ENCODE data around the gene REPS2. TPM values are rescaled to one million over a fixed set of nuclear protein-coding genes. Genes with fewer than 3 reads are reported as not detected.

Gene REPS2
- total RNA-seq, 1 experiment from 2014 or later: 4.5 TPM

- H3K4me1 ChIP-seq (ENCODE audit: control insufficient read depth, insufficient read depth, low read length): no peaks in the 10 kb centered on the region
- H3K4me3 ChIP-seq (ENCODE audit: low read depth in 2 of 2, low read length in 2 of 2): no peak overlapping the region
- no peak for ATAC-seq
- in situ Hi-C loops (cut with HindIII; ENCODE audit: low pct_unique_long_range_greater_than_20kb, low sequenced_read_pairs) (no loop called here), intact Hi-C loops (cut with micrococcal nuclease; ENCODE audit: unreplicated experiment) (no loop called here)
- POLR2A ChIA-PET: no interaction called here
- no peaks in the 10 kb centered on the region for H3K9me3 ChIP-seq (ENCODE audit: control insufficient read depth, insufficient read depth, low read depth, low read length)
- TF ChIP-seq TCF7L2 (IDR thresholded peaks at IDR 0.05; ENCODE audit: low read depth, low read length) (no peak), CTCF (IDR thresholded peaks at IDR 0.05) (no peak), SIN3A (IDR thresholded peaks at IDR 0.05; ENCODE audit: borderline replicate concordance, insufficient read depth, low read depth, low read length) (no peak), POLR2AphosphoS5 (IDR thresholded peaks at IDR 0.05; ENCODE audit: low read depth, low read length) (no peak)
- TF ChIP-seq, protein P1, sequence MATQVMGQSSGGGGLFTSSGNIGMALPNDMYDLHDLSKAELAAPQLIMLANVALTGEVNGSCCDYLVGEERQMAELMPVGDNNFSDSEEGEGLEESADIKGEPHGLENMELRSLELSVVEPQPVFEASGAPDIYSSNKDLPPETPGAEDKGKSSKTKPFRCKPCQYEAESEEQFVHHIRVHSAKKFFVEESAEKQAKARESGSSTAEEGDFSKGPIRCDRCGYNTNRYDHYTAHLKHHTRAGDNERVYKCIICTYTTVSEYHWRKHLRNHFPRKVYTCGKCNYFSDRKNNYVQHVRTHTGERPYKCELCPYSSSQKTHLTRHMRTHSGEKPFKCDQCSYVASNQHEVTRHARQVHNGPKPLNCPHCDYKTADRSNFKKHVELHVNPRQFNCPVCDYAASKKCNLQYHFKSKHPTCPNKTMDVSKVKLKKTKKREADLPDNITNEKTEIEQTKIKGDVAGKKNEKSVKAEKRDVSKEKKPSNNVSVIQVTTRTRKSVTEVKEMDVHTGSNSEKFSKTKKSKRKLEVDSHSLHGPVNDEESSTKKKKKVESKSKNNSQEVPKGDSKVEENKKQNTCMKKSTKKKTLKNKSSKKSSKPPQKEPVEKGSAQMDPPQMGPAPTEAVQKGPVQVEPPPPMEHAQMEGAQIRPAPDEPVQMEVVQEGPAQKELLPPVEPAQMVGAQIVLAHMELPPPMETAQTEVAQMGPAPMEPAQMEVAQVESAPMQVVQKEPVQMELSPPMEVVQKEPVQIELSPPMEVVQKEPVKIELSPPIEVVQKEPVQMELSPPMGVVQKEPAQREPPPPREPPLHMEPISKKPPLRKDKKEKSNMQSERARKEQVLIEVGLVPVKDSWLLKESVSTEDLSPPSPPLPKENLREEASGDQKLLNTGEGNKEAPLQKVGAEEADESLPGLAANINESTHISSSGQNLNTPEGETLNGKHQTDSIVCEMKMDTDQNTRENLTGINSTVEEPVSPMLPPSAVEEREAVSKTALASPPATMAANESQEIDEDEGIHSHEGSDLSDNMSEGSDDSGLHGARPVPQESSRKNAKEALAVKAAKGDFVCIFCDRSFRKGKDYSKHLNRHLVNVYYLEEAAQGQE (IDR thresholded peaks at IDR 0.05; ENCODE audit: insufficient read depth in 1 of 2, low read depth in 2 of 2, low read length in 1 of 2): no peak
- CTCF ChIA-PET: no interaction called here
- no TSS peak for BruUV-seq (replicated peaks)
- no peaks in the 10 kb centered on the region for H3K36me3 ChIP-seq (ENCODE audit: control insufficient read depth, insufficient read depth, low read length)
- no peak for DNase-seq (ENCODE audit: low read depth, low spot score)
- H3K27ac ChIP-seq (ENCODE audit: low read length): no peak overlapping the region
- H3K27me3 ChIP-seq (ENCODE audit: control insufficient read depth, insufficient read depth, low read length): no peaks in the 10 kb centered on the region
These were observed 89.9 kb downstream of the REPS2 start for GRCh38 chrX:17036171-17036961.

GRCh38 chrX:17038277-17038676 lies 91.8 kb downstream of the REPS2 start:
- ATAC-seq (no peak), DNase-seq (ENCODE audit: low read depth, low spot score) (no peak)
- H3K9me3 ChIP-seq (ENCODE audit: control insufficient read depth, insufficient read depth, low read depth, low read length): no peaks in the 10 kb centered on the region
- no peak overlapping the region for H3K27ac ChIP-seq (ENCODE audit: low read length)
- TF ChIP-seq CTCF (IDR thresholded peaks at IDR 0.05): no peak
- TF ChIP-seq, protein P1 (IDR thresholded peaks at IDR 0.05; ENCODE audit: insufficient read depth in 1 of 2, low read depth in 2 of 2, low read length in 1 of 2): no peak
- no peak for TF ChIP-seq SIN3A (IDR thresholded peaks at IDR 0.05; ENCODE audit: borderline replicate concordance, insufficient read depth, low read depth, low read length)
- no peak for TF ChIP-seq POLR2AphosphoS5 (IDR thresholded peaks at IDR 0.05; ENCODE audit: low read depth, low read length)
- TF ChIP-seq TCF7L2 (IDR thresholded peaks at IDR 0.05; ENCODE audit: low read depth, low read length): no peak
- intact Hi-C loops (cut with micrococcal nuclease; ENCODE audit: unreplicated experiment): no loop called here
- no TSS peak for BruUV-seq (replicated peaks)
- CTCF ChIA-PET: no interaction called here
- no peaks in the 10 kb centered on the region for H3K36me3 ChIP-seq (ENCODE audit: control insufficient read depth, insufficient read depth, low read length)
- POLR2A ChIA-PET: no interaction called here
- no peaks in the 10 kb centered on the region for H3K4me1 ChIP-seq (ENCODE audit: control insufficient read depth, insufficient read depth, low read length)
- no peaks in the 10 kb centered on the region for H3K27me3 ChIP-seq (ENCODE audit: control insufficient read depth, insufficient read depth, low read length)
- in situ Hi-C loops (cut with HindIII; ENCODE audit: low pct_unique_long_range_greater_than_20kb, low sequenced_read_pairs): no loop called here
- H3K4me3 ChIP-seq (ENCODE audit: low read depth in 2 of 2, low read length in 2 of 2): no peak overlapping the region

Measured in Panc1 (cell line).